Activated CD4-positive, alpha-beta T cell treated with anti-CD3 and anti-CD28 coated beads, Interleukin-2, amount 50 U/mL, for 48 hours (primary cell): ENCODE measurements around the gene NEK6.
A peak's percentile ranks its signal among the peaks of the same experiment; 100 is the strongest.

Experiments used
- DNase-seq, 2 experiments: peaks; one replicate each; pipeline ENCODE4 v3.0.0-alpha.2; 2020

NEK6 gene

DNA sequence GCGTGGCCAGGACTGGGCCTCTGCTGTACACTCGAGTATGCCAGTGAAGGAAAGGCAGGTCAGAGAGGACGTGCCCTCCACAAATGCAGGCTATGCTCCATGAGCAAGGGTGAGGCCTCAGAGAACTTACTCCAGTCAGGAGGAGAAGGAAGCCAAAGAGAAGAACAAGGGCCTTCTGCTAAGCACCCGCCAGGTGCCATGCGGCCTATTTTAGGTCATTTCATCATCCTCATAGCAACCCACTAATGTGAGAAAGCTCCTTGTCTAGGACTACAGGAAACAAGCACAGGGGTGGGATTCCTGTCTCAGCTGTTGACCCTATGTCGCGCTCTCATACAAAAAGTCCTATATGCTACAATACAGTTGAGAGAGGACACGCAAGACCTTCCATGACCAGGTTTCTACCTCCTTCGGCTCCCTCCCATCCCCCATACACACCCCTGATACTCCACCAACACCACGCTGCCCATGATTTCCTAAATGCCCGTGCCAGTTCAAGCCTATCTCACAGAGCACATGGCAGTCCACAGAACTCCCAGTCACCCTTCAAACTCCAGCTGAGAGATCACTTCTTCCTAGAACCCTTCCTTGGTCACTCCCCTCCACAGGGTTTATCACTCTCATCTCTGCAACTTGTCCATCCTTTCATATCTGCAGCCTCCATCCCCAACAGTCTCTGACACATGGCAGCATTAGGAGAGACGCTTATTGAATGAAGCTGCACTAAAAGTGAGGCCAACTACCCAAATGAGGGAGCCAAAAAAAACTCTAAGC lies 130.7 kb downstream of the NEK6 start:
- DNase-seq, result no peak

DNA sequence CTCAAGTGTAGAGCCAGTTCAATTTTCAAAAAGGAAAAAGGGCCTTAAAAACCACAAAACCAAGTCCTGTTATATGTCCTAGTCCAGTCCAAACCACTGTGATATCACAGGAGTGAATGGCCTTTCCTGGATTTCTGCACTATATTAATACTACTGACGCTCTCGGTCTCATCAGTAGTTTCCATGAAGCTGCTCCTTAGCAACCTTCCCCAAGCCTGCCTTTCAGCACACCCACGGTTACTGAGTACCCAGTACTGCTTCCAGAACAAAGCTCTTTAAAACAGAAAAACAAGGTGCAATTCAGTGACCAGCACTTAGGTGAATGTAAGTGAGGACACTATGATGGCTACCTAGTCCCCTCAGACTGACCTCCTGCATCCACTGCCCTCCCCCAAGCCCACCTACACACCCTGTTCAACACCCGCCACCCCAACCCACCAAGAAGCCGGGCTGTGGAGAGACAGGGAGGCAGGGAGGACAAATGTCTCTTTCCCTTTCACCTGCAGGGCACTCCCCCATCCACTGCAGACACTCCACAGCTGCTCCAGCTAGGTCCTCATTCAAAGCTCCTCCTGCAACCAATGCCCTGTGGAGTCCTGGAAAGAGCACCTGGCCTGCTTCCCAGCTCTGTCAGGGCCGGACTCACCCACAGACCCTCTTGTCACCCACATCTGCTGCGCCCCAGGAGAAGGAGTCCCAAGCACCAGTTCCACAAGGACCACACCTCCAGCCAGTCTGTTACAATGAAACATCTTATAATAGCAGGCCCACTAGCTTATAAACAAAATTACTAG lies 131.6 kb downstream of the NEK6 start:
- DNase-seq, result no peak

DNA sequence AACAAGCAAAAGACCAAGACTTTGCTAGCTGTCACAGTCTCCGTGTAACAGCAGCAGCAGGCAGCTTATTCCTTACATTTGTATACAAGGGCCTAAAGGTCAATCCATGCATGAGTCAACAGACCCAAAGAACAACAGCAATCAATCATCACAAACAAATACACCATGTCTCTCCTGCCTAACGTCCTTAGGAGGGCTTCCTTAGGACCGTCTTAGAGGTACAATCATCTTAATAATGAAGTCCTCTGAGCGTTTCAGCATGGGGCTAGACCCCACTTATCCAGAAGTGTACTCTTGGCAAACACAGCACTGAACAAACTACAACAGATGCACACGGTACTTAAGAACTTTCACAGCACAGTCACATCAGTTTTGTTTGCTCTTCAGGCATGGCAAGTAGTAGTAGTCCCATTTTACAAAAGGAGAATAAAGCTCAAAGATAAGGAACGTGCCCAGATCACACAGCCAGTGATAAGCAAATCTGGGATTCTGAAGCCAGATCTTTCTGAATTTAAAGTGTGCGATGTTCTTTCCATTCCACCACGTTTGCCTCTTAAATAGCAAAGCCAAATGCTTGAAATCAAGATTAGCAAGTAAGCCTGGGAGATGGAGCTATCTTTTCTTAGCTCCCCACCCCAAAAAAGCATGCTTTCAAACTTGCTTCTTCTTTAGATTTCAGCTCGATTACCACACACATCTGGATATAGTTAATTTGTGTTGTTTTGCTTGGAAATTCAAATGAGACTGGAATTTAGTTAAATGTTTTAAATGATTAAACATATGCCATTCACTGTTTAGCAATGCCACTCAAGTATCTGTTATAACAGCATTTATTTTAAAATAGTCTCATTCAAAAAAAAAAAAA lies 133.3 kb downstream of the NEK6 start:
- DNase-seq, result no peak

DNA sequence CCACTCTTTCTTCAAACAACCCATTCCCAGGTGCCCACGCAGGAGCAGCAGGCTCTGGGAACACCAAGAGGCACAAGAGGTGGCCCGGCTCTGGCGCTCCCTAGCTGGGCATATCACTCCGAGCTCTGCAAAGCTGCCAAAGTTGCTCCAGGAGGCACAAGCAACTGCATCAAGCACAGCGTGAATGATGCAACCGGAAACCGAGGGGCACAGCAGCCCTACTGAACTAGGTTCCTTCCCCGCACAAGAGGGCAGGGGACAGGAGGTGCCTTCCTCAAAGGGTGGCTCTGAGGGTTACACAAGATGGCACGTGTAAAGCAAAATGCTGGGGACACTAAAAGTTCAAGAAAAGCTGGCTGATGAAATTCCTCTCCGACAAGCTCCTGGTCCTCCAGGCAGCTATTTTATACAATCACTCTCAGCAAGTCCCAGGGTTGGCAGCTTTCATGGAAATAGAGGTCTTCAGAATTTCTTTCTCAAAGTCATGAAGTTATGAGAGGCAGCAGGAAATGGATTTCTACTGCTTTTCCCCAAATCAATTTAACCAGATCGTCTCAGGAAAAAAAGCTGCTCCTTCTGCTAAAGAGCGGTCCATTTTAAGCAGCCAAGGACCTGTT lies 134.6 kb downstream of the NEK6 start:
- no peak for DNase-seq

DNA sequence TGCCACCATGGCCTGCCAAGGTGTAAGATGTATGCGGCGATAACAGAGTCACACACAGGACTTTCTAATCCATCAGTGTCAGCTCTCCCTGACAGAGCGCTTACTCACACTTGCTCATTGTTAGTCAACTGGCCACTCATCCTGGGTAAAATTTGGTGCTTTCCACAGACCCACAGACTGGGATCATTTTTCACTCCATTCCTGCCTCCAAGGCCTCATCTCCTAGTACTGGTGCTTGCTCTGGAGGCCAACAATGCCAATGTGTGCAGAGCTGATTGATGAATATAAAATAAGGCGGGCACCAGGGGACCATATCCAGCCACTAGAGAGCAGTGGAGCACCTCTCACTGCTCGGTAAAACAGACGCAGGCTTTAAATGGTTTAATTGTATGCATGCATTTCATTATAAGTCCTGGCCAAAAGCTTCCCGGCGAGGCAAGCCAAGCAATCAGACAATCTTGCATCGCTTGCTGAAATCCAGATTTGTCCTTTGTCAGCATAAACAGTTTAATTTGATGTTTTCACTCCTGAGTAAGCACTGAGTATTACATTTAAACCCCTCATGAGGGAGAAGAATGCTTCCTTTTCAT lies 135.2 kb downstream of the NEK6 start:
- peak in 1 of 2 experiments; percentile 15 for DNase-seq

DNA sequence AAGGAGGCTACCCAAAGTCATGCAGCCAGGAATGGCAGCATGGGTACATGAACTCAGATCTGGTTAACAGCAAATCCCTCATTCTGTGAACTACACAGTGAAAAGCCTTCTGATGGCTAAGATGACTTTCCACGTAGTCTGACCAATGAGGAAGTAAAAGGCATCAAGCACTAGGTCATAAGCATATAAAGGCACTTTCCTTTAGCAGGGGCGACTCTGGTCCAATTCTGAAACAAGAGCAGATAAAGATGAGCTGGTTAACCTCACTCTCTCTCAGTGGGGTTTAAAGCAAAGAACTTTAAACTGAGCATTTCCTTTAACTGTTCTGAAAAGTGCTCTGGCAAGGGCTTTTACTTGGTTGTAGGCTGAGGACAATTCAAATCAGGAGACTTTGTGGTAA lies 136.4 kb downstream of the NEK6 start:
- DNase-seq, result no peak

DNA sequence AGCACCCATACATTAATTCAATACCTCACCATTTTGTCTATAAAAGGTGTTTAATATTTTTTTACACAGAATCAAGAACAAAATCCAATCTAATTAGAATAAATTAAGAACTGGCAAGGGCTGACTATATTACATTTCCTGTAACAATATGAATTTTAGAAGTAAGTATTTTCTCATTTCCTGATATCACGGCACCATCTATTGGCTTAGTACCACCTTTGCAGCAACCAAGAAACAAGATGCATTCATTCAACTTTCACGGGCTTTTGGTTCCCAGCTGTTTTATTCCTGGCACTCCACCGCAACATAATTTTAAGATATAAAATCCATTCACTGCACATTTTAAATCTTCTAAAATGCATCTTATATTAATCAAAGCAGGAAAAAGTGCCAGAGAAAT lies 136.8 kb downstream of the NEK6 start:
- no peak for DNase-seq

DNA sequence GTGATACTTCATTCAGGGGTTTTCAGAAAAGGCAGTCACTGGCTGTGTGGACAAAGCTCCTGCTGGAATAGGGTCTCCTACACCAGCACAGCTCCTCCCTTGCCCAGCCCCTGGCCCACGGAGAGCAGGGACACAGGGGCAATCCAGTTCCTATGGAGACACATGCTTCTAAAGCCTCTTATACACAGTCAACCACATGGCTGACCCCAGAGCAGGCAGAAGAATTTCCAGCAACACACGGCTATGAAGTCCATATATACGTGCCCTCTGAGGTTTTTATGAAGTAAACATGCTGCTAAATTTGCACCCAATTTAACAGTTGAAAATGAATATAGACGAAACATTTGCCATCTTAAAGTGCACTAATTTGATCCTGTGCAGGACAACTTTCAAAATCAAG lies 138.1 kb downstream of the NEK6 start:
- DNase-seq, result no peak

DNA sequence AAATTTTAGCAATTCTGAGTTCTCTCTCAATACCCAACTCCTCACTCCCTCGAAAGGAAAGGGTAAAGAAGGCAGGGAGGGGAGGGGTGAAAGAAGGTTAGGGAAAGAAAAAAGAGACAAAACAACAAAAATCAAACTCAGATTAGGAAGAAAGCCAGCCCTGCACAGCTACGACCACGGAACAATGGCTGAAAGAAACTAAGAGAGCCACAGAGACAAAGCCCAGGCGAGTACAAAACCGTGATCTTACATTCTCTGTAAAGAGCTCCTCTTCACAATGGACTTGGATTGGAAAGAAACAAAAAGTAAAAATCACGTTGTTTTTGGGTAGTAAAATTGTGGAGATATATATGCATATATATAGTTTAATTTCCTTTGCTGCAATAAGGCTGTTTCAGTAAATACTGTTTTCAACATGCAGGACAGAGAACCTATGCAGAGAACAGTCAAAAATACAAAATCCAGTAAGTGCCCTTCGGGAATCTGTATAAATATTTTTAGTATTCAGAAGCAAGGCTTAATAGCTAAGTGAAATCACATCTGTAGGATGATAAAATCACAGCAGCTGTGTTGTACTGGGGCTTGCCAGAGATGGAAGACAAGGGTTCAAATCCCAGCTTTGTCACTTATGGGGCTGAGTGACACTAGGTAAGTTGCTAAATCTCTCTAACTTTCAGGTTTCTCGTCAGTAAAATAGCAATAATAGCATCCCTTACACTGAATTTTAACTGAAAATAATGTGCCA lies 140.6 kb downstream of the NEK6 start:
- no peak for DNase-seq

DNA sequence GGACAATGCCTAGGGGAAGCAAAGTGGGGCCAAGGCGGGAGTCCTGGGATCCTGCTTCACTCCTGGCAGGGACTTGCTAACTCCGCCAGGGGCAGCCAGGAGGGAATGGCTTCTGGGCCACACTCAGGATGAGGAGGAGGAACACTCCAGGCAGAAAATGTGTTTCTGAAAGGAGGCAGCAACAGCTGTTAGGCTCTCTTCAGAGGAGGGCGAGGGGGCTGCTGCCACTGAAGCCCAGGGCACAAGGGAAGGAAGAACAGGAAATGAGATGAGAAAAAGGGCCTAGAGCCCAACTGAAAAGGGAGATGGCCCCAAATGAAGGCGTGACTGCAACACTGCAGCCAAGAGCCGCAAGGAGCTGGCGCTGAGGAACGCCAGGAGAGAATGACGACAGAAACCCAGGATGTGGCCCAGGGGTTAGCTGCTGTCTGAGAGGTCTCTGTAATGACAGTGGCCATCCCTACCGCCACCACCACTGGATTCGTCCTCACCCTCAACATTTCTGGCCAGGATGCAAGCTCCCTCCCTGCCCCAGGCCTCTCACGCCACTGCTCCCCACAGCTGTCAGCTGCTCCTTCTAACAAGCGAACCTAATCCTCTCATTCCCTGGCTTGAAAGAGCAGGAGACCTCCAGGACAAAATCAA lies 141.7 kb downstream of the NEK6 start:
- DNase-seq, result no peak

DNA sequence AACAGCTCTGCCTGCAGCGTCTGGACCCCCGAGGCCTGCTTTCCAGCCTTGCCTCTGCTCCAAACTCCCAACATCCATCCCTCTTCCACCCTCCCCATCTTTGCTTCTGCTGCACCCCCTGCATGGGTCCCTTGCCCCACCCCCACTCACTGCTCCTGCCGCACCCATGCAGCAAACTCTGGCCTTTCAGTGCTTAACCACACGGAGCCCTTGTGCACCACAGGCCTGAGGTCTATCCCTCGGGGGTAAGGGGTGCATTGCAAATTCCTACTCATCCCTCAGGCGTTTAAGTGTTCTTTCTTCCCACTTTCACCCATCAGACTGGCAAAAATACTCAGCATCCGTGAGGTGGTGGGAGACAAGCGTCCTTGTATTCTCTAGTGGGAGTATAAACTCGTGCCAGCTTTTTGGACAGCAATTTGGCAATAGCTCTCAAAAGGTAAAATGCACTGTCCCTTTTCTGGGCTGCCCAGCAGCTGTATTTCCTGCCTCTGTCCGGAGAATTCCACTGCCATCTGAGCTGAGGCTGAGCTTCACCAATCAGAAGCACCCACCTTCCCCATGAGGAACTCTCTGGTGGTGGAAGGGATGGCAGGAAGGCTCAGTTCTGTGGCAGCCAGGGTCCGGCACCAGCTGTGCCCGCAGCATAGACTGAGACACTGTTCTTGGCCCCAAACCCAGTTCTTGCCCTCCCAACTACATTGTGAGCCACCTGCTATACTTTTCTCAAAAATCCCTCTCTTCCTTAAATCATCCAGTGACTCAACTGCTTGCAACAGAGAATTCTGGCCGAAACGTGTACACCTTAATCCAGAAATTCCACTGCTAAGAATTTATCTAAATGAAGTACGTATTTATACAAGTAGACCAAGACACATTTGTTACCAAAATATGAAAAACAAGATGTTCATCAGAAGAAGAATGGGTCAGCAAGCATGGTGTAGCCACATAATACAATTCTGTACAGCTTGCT lies 142.5 kb downstream of the NEK6 start:
- no peak for DNase-seq
